Esophagus muscularis mucosa (tissue), 4 donors: ENCODE data around the gene FZR1. TPM values are rescaled to one million over a fixed set of nuclear protein-coding genes. Genes with fewer than 3 reads are reported as not detected.

Experiments used
- DNase-seq: peaks from one replicate; pipeline ENCODE4 v3.0.0-alpha.2; 2017; ENCODE audit errors: extremely low spot score
- H3K27ac ChIP-seq, 4 donors: fragments of 200-600 bp; sonication (generic); replicated peaks in 1 of 4; 1 replicate in 3 of 4; 2 replicates in 1 of 4; pipeline ENCODE4 v1.5.1; 2016 to 2019; ENCODE audit warnings: mild to moderate bottlenecking in 1 of 4
- H3K27me3 ChIP-seq, 4 donors: fragments of 200-600 bp; sonication (generic); one replicate each; pipeline versions ENCODE4 v1.5.1 to v1.6.0; 2016 to 2019
- H3K36me3 ChIP-seq, 4 donors: fragments of 200-600 bp; sonication (generic); one replicate each; pipeline ENCODE4 v1.5.1; 2016 to 2019
- H3K4me1 ChIP-seq, 4 donors: fragments of 200-600 bp; sonication (generic); one replicate each; pipeline ENCODE4 v1.5.1; 2016 to 2019
- H3K4me3 ChIP-seq, 4 donors: fragments of 200-600 bp; sonication (generic); 1 replicate in 2 of 4; 2 replicates in 2 of 4; pipeline ENCODE4 v1.5.1; 2016 to 2019; ENCODE audit warnings: mild to moderate bottlenecking in 4 of 4, moderate library complexity in 1 of 4
- H3K9me3 ChIP-seq, 4 donors: fragments of 200-600 bp; sonication (generic); 1 replicate in 3 of 4; 2 replicates in 1 of 4; pipeline ENCODE4 v1.5.1; 2016 to 2019
- EP300 ChIP-seq: sonication (generic); formaldehyde crosslinking; IDR thresholded peaks from one replicate; pipeline ENCODE4 v1.6.1; 2017; ENCODE audit warnings: antibody characterized with exemption
- POLR2A ChIP-seq: fragments of 450-650 bp; IDR thresholded peaks from one replicate; pipeline ENCODE4 v1.6.1; 2017; ENCODE audit warnings: antibody characterized with exemption, moderate library complexity, mild to moderate bottlenecking, low read depth
- POLR2AphosphoS5 ChIP-seq, 2 donors: sonication (generic); formaldehyde crosslinking; IDR thresholded peaks; one replicate each; pipeline ENCODE4 v1.6.1; 2017; ENCODE audit warnings: antibody characterized with exemption in 2 of 2
- WGBS: methylation state at CpG from one replicate; pipeline ENCODE4 v1.1.5; 2018; 5-methylcytosine and 5-hydroxymethylcytosine counted together
- intact Hi-C: fragments of 100-400 bp; cut with DNase I; formaldehyde crosslinking; loops from one replicate; pipeline ENCODE4 v1.15.1; 2023
- total RNA-seq, 4 donors: library from RNA; depleted of rRNA; stranded (reverse); fragments of >200 nt; gene quantifications; one replicate each; pipeline versions ENCODE4 v1.1.0 to v1.2.1, GENCODE V29; 2016
- TF ChIP-seq, protein P1 (sequence below), 3 experiments: fragments of 200-600 bp in 2 of 3; fragments of 450-650 bp in 1 of 3; sonication (generic) in 2 of 3; IDR thresholded peaks; one replicate each; pipeline ENCODE4 v1.5.1; 2017 to 2019; ENCODE audit warnings: antibody characterized with exemption in 3 of 3, mild to moderate bottlenecking in 2 of 3, moderate library complexity in 1 of 3

FZR1 gene
- total RNA-seq, 4 donors from 2014 or later = 15.8 to 41.2 (median 31.4) TPM

GRCh38 chr19:3524078-3524842 lies 18.1 kb downstream of the FZR1 start:
- TF ChIP-seq POLR2AphosphoS5 (IDR thresholded peaks at IDR 0.05) (no peak), POLR2A (no peak), EP300 (no peak)
- TF ChIP-seq, protein P1, sequence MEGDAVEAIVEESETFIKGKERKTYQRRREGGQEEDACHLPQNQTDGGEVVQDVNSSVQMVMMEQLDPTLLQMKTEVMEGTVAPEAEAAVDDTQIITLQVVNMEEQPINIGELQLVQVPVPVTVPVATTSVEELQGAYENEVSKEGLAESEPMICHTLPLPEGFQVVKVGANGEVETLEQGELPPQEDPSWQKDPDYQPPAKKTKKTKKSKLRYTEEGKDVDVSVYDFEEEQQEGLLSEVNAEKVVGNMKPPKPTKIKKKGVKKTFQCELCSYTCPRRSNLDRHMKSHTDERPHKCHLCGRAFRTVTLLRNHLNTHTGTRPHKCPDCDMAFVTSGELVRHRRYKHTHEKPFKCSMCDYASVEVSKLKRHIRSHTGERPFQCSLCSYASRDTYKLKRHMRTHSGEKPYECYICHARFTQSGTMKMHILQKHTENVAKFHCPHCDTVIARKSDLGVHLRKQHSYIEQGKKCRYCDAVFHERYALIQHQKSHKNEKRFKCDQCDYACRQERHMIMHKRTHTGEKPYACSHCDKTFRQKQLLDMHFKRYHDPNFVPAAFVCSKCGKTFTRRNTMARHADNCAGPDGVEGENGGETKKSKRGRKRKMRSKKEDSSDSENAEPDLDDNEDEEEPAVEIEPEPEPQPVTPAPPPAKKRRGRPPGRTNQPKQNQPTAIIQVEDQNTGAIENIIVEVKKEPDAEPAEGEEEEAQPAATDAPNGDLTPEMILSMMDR (IDR thresholded peaks at IDR 0.05) = no peak
- no peaks in the 10 kb centered on the region for H3K9me3 ChIP-seq
- H3K27me3 ChIP-seq = no peaks in the 10 kb centered on the region
- 89% methylated on average over 17 of the region's 33 CpGs for WGBS
- H3K4me3 ChIP-seq = no peak overlapping the region
- DNase-seq = no peak
- peaks cover 47 to 78% (median 68%) of the 10 kb centered on the region in 4 donors for H3K36me3 ChIP-seq
- H3K4me1 ChIP-seq = peaks cover 0 to 14% (median 4%) of the 10 kb centered on the region in 4 donors
- no peak overlapping the region for H3K27ac ChIP-seq
- intact Hi-C loops = no loop called here

- intact Hi-C loops = no loop called here
- H3K4me3 ChIP-seq = no peak overlapping the region
- H3K9me3 ChIP-seq = no peaks in the 10 kb centered on the region
- peaks cover 47 to 71% (median 61%) of the 10 kb centered on the region in 4 donors for H3K36me3 ChIP-seq
- H3K4me1 ChIP-seq = peaks cover 0 to 10% (median 2%) of the 10 kb centered on the region in 4 donors
- no peaks in the 10 kb centered on the region for H3K27me3 ChIP-seq
- no peak overlapping the region for H3K27ac ChIP-seq
- no peak for DNase-seq
- 92% methylated on average over 20 of the region's 20 CpGs for WGBS
- TF ChIP-seq, protein P1 (IDR thresholded peaks at IDR 0.05) = no peak
- TF ChIP-seq POLR2A (no peak), EP300 (no peak), POLR2AphosphoS5 (IDR thresholded peaks at IDR 0.05) (no peak)
Measured at GRCh38 chr19:3524904-3525451, 18.9 kb downstream of the FZR1 start.

DNA sequence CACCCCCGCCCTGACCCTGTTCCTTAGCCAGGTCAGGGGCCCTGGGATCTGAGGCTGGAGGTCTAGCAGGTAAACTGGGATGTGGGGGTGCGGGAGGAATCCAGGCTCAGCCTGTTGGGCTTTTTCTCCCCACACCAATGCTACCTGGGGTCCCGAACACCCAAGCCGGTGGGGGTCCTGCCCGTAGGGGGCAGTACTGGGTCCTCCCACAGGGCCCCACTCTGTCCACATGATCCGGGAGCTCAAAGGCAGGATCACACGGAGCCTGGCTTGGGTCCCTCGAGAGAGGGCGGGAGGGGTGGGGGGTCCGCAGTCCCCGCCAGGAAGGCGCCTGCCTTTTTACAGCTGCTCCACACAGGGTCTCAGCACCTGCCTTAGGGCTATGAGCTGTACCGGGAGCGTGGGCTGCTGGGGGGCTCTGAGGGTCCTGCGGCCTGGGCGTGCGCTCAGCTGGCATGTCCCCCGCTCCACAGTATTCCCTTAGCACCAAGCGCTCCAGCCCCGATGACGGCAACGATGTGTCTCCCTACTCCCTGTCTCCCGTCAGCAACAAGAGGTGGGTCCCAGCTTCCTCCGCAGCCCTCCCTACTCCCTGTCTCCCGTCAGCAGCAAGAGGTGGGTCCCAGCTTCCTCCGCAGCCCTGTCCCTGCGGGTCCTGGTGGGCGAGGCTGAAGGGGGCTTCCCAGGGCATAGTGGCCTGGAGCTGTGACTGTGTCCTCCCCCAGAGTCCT lies 20.6 kb downstream of the FZR1 start:
- no peaks in the 10 kb centered on the region for H3K27me3 ChIP-seq
- WGBS = 92% methylated on average over 15 of the region's 28 CpGs
- peaks cover 53 to 79% (median 71%) of the 10 kb centered on the region in 4 donors for H3K36me3 ChIP-seq
- no peak for DNase-seq
- H3K4me1 ChIP-seq = no peaks in the 10 kb centered on the region
- TF ChIP-seq EP300 (no peak), POLR2A (no peak), POLR2AphosphoS5 (IDR thresholded peaks at IDR 0.05) (no peak)
- TF ChIP-seq, protein P1 (IDR thresholded peaks at IDR 0.05) = no peak
- no peak overlapping the region for H3K4me3 ChIP-seq
- intact Hi-C loops = no loop called here
- no peak overlapping the region for H3K27ac ChIP-seq
- no peaks in the 10 kb centered on the region for H3K9me3 ChIP-seq

DNA sequence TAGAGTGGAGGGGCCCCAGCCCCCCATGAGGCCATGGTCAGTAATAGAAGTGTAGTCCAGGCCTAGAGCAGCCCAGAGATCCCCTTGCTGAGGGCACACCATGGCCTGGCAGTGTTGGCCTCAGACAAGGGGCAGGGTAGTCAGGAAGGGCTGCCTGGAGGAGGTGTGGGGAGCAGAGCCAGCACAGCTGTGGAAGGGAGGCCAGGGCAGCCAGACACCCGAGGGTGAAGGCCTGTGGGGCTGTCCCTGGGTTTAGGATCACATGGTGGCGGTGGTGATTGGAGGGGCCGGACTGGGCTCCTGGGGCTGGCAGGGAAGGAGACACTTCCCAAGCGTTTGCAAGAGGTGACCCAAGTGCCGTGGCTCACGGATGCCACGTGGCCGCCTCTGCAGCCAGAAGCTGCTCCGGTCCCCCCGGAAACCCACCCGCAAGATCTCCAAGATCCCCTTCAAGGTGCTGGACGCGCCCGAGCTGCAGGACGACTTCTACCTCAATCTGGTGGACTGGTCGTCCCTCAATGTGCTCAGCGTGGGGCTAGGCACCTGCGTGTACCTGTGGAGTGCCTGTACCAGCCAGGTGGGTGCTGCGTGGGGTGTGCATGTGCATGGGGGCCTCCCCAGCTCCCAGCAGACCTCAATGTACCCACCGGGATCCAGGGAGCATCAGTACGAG lies 21.3 kb downstream of the FZR1 start:
- intact Hi-C loops = no loop called here
- Histone ChIP-seq H3K27me3 (no peaks in the 10 kb centered on the region), H3K36me3 (peaks cover 56 to 81% (median 75%) of the 10 kb centered on the region in 4 donors), H3K4me1 (no peaks in the 10 kb centered on the region), H3K4me3 (no peak overlapping the region), H3K27ac (no peak overlapping the region), H3K9me3 (no peaks in the 10 kb centered on the region)
- 96% methylated on average over 8 of the region's 21 CpGs for WGBS
- DNase-seq = no peak
- TF ChIP-seq, protein P1 (IDR thresholded peaks at IDR 0.05) = no peak
- TF ChIP-seq POLR2A (no peak), POLR2AphosphoS5 (IDR thresholded peaks at IDR 0.05) (no peak), EP300 (no peak)
